ENCODE data around the gene NAALADL2.

- no peak for TF ChIP-seq CTCF (IDR thresholded peaks at IDR 0.05)
- TF ChIP-seq EZH2 (IDR thresholded peaks at IDR 0.05; ENCODE audit: borderline replicate concordance, insufficient read depth, low read depth, low read length, poor library complexity, severe bottlenecking) = no peak
Observed at GRCh38 chr3:174863488-174863887, 4.4 kb downstream of the NAALADL2 start.

Data from B cell (primary cell).